Adrenal gland (tissue), 12 donors: ENCODE data around the gene PANX3. TPM values are rescaled to one million over a fixed set of nuclear protein-coding genes. Genes with fewer than 3 reads are reported as not detected.

Source experiments
- DNase-seq, 7 donors: peaks; one replicate each; pipeline ENCODE4 v3.0.0-alpha.2; 2019 to 2020
- H3K27ac ChIP-seq, 5 donors: fragments of 200-600 bp; sonication (generic) in 4 of 5; 1 replicate in 3 of 5; 2 replicates in 2 of 5; pipeline versions ENCODE4 v1.5.1 to v1.8.0; 2016 to 2020; ENCODE audit warnings: mild to moderate bottlenecking in 1 of 5
- H3K27me3 ChIP-seq: fragments of 200-600 bp; 2 replicates; pipeline ENCODE4 v1.8.0; 2021
- H3K36me3 ChIP-seq, 2 donors: fragments of 200-600 bp; replicated peaks in 1 of 2; 1 replicate in 1 of 2; 2 replicates in 1 of 2; pipeline versions ENCODE4 v1.5.1 to v1.8.0; 2018 to 2022
- H3K4me1 ChIP-seq, 2 donors: fragments of 200-600 bp; replicated peaks in 1 of 2; 1 replicate in 1 of 2; 2 replicates in 1 of 2; pipeline versions ENCODE4 v1.5.1 to v1.8.0; 2018 to 2021
- H3K4me3 ChIP-seq, 4 donors: fragments of 200-600 bp; sonication (generic) in 3 of 4; one replicate each; pipeline ENCODE4 v1.5.1; 2016 to 2018
- H3K9me3 ChIP-seq, 3 donors: fragments of 200-600 bp; sonication (generic) in 1 of 3; replicated peaks in 1 of 3; 1 replicate in 2 of 3; 2 replicates in 1 of 3; pipeline versions ENCODE4 v1.5.1 to v1.8.0; 2016 to 2021
- POLR2A ChIP-seq, 2 donors: fragments of 450-650 bp; IDR thresholded peaks; one replicate each; pipeline ENCODE4 v1.6.1; 2017; ENCODE audit warnings: antibody characterized with exemption in 2 of 2, mild to moderate bottlenecking in 2 of 2, moderate library complexity in 1 of 2
- WGBS, 4 donors: extraction: QIAGEN DNeasy Blood & Tissue Kit in 2 of 4; methylation state at CpG; one replicate each; pipeline versions ENCODE4 v1.1.5 to v1.1.7; 2013 to 2017; 5-methylcytosine and 5-hydroxymethylcytosine counted together
- intact Hi-C, 2 donors: fragments of 100-400 bp; cut with DNase I; formaldehyde crosslinking; loops; one replicate each; pipeline versions ENCODE4 v1.14.1 to v1.15.0; 2022 to 2023
- polyA plus RNA-seq, 3 donors: library from polyadenylated mRNA; stranded (reverse); fragments of 200-250 nt in 2 of 3; fragments of 350-450 nt in 1 of 3; fragmentation: Illumina TruSeq in 1 of 3; extraction: RNeasy Lipid Tissue Mini Kit (QIAGEN cat#74804) in 1 of 3; gene quantifications; one replicate each; pipeline ENCODE4 v1.2.3, GENCODE V29; 2013 to 2014
- total RNA-seq, 9 donors: library from RNA; depleted of rRNA in 4 of 9; stranded (reverse); fragments of >200 nt in 4 of 9; fragments of 120-200 nt in 1 of 9; fragmentation: NEBNext Ultra II Directional in 1 of 9; extraction: Animal tissue kit (Norgen Biotek cat#: 25700) in 1 of 9; gene quantifications; one replicate each; pipeline versions ENCODE4 v1.1.0 to v1.2.4, GENCODE V29; 2013 to 2023
- TF ChIP-seq, protein P1 (sequence below), 6 experiments: fragments of 450-650 bp in 4 of 6; fragments of 200-600 bp in 2 of 6; sonication (generic) in 1 of 6; IDR thresholded peaks; 1 replicate in 5 of 6; 2 replicates in 1 of 6; pipeline versions ENCODE4 v1.5.1 to v1.8.0; 2016 to 2021; ENCODE audit warnings: antibody characterized with exemption in 6 of 6, mild to moderate bottlenecking in 2 of 6, moderate library complexity in 1 of 6
- donor health status: healthy with polysubstance abuse.
- donor health status: Bipolar disorder and iron deficiency.
- donor health status: DM: yes; HTN: yes; CAD: no.
- donor health status: DM: no; HTN: no; CAD: no.
- donor health status: DM: no; HTN: no; CAD: no.
- donor health status: DM: yes; HTN: yes; CAD: no.

Gene PANX3
- total and polyA plus RNA-seq, 12 donors = not detected

- no peak overlapping the region for H3K4me3 ChIP-seq
- intact Hi-C loops = no loop called here
- WGBS, 4 donors = 80 to 85% (median 82%) methylated on average over 10 of the region's 10 CpGs
- no peak for DNase-seq
- peaks cover 0 to 8% of the 10 kb centered on the region in 2 donors for H3K36me3 ChIP-seq
- TF ChIP-seq, protein P1, sequence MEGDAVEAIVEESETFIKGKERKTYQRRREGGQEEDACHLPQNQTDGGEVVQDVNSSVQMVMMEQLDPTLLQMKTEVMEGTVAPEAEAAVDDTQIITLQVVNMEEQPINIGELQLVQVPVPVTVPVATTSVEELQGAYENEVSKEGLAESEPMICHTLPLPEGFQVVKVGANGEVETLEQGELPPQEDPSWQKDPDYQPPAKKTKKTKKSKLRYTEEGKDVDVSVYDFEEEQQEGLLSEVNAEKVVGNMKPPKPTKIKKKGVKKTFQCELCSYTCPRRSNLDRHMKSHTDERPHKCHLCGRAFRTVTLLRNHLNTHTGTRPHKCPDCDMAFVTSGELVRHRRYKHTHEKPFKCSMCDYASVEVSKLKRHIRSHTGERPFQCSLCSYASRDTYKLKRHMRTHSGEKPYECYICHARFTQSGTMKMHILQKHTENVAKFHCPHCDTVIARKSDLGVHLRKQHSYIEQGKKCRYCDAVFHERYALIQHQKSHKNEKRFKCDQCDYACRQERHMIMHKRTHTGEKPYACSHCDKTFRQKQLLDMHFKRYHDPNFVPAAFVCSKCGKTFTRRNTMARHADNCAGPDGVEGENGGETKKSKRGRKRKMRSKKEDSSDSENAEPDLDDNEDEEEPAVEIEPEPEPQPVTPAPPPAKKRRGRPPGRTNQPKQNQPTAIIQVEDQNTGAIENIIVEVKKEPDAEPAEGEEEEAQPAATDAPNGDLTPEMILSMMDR (IDR thresholded peaks at IDR 0.05) = no peak
- TF ChIP-seq POLR2A (IDR thresholded peaks at IDR 0.05) = no peak
- no peaks in the 10 kb centered on the region for H3K27me3 ChIP-seq
- no peaks in the 10 kb centered on the region for H3K4me1 ChIP-seq
- no peak overlapping the region for H3K27ac ChIP-seq
- no peaks in the 10 kb centered on the region for H3K9me3 ChIP-seq
Measured at GRCh38 chr11:124643042-124643604, 31.9 kb downstream of the PANX3 start.

GRCh38 chr11:124643605-124644425, 32.6 kb downstream of the PANX3 start:
- Histone ChIP-seq H3K27ac (no peak overlapping the region), H3K9me3 (no peaks in the 10 kb centered on the region), H3K4me3 (no peak overlapping the region), H3K4me1 (no peaks in the 10 kb centered on the region), H3K27me3 (no peaks in the 10 kb centered on the region), H3K36me3 (peaks cover 0 to 4% of the 10 kb centered on the region in 2 donors)
- no peak for DNase-seq
- intact Hi-C loops = no loop called here
- TF ChIP-seq POLR2A (IDR thresholded peaks at IDR 0.05) = no peak
- TF ChIP-seq, protein P1 (IDR thresholded peaks at IDR 0.05) = no peak
- 24 to 27% (median 25%) methylated on average over 3 of the region's 3 CpGs for WGBS, 4 donors

GRCh38 chr11:124644426-124645280, 33.4 kb downstream of the PANX3 start:
- intact Hi-C loops = no loop called here
- DNase-seq = peak; percentile 27 to 81 (median 62)
- Histone ChIP-seq H3K4me1 (no peaks in the 10 kb centered on the region), H3K27me3 (no peaks in the 10 kb centered on the region), H3K4me3 (no peak overlapping the region), H3K27ac (no peak overlapping the region), H3K36me3 (no peaks in the 10 kb centered on the region), H3K9me3 (no peaks in the 10 kb centered on the region)
- TF ChIP-seq, protein P1 (IDR thresholded peaks at IDR 0.05) = peak; percentile 79 to 86 (median 82)
- no peak for TF ChIP-seq POLR2A (IDR thresholded peaks at IDR 0.05)
- WGBS, 4 donors = 21 to 26% (median 24%) methylated on average over 15 to 16 of the region's 16 CpGs

GRCh38 chr11:124646148-124646547, 34.9 kb downstream of the PANX3 start:
- no peaks in the 10 kb centered on the region for H3K4me1 ChIP-seq
- 81 to 94% (median 88%) methylated on average over 3 of the region's 3 CpGs for WGBS, 4 donors
- H3K4me3 ChIP-seq = no peak overlapping the region
- H3K9me3 ChIP-seq = no peaks in the 10 kb centered on the region
- no peak for DNase-seq
- TF ChIP-seq POLR2A (IDR thresholded peaks at IDR 0.05) = no peak
- TF ChIP-seq, protein P1 (IDR thresholded peaks at IDR 0.05) = no peak
- H3K36me3 ChIP-seq = no peaks in the 10 kb centered on the region
- no peak overlapping the region for H3K27ac ChIP-seq
- no peaks in the 10 kb centered on the region for H3K27me3 ChIP-seq
- intact Hi-C loops = no loop called here
